ENCODE results near the gene ENTPD7. TPM values are rescaled to one million over a fixed set of nuclear protein-coding genes. Genes with fewer than 3 reads are reported as not detected.

Gene ENTPD7
- total RNA-seq, 2 donors from 2014 or later = 3.5 to 3.7 TPM

GRCh38 chr10:99661377-99661763 is 2.1 kb downstream of the ENTPD7 start:
- no peak for DNase-seq (ENCODE audit: low spot score)
- TF ChIP-seq, protein P1, sequence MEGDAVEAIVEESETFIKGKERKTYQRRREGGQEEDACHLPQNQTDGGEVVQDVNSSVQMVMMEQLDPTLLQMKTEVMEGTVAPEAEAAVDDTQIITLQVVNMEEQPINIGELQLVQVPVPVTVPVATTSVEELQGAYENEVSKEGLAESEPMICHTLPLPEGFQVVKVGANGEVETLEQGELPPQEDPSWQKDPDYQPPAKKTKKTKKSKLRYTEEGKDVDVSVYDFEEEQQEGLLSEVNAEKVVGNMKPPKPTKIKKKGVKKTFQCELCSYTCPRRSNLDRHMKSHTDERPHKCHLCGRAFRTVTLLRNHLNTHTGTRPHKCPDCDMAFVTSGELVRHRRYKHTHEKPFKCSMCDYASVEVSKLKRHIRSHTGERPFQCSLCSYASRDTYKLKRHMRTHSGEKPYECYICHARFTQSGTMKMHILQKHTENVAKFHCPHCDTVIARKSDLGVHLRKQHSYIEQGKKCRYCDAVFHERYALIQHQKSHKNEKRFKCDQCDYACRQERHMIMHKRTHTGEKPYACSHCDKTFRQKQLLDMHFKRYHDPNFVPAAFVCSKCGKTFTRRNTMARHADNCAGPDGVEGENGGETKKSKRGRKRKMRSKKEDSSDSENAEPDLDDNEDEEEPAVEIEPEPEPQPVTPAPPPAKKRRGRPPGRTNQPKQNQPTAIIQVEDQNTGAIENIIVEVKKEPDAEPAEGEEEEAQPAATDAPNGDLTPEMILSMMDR (IDR thresholded peaks at IDR 0.05) = no peak
- H3K4me3 ChIP-seq = no peak overlapping the region
- H3K27me3 ChIP-seq = no peaks in the 10 kb centered on the region
- no peaks in the 10 kb centered on the region for H3K9me3 ChIP-seq
- no peak overlapping the region for H3K27ac ChIP-seq
- no peaks in the 10 kb centered on the region for H3K36me3 ChIP-seq
- H3K4me1 ChIP-seq = peaks cover 0 to 30% of the 10 kb centered on the region in 2 donors

- Histone ChIP-seq H3K4me3 (no peak overlapping the region), H3K4me1 (peaks cover 0 to 16% of the 10 kb centered on the region in 2 donors), H3K27me3 (no peaks in the 10 kb centered on the region), H3K9me3 (no peaks in the 10 kb centered on the region), H3K36me3 (no peaks in the 10 kb centered on the region), H3K27ac (no peak overlapping the region)
- TF ChIP-seq, protein P1 (IDR thresholded peaks at IDR 0.05) = no peak
- DNase-seq (ENCODE audit: low spot score) = no peak
These were observed 6.0 kb downstream of the ENTPD7 start for GRCh38 chr10:99665304-99665703.

GRCh38 chr10:99667108-99667751 is 7.9 kb downstream of the ENTPD7 start:
- H3K9me3 ChIP-seq = no peaks in the 10 kb centered on the region
- no peaks in the 10 kb centered on the region for H3K27me3 ChIP-seq
- no peak overlapping the region for H3K4me3 ChIP-seq
- DNase-seq (ENCODE audit: low spot score) = no peak
- no peaks in the 10 kb centered on the region for H3K36me3 ChIP-seq
- H3K4me1 ChIP-seq = no peaks in the 10 kb centered on the region
- TF ChIP-seq, protein P1 (IDR thresholded peaks at IDR 0.05) = no peak
- no peak overlapping the region for H3K27ac ChIP-seq

GRCh38 chr10:99671386-99671785 is 12.1 kb downstream of the ENTPD7 start:
- Histone ChIP-seq H3K4me3 (no peak overlapping the region), H3K27ac (no peak overlapping the region), H3K36me3 (no peaks in the 10 kb centered on the region), H3K27me3 (no peaks in the 10 kb centered on the region), H3K9me3 (no peaks in the 10 kb centered on the region), H3K4me1 (no peaks in the 10 kb centered on the region)
- DNase-seq (ENCODE audit: low spot score) = no peak
- TF ChIP-seq, protein P1 (IDR thresholded peaks at IDR 0.05) = no peak

DNA sequence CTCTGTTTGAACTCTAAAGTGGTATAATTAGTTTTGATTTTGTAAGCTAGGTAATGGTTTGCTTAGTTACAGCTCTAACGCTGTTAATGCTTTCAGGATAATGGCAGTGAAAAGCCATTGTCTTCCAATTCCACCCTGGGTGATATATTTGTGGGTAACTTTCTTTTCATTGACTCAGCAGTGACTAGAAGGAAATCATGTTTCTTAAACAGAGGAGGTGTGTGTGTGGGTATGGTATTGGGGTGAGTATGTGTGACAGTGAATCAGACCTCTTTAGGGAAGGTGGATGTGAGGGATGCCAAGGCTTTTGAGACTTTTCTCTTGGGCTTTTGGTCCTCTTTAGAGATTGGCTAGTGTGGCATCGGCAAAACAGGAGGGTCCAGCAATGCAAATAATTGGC is 13.6 kb downstream of the ENTPD7 start:
- DNase-seq (ENCODE audit: low spot score) = no peak
- no peak overlapping the region for H3K27ac ChIP-seq
- H3K36me3 ChIP-seq = no peaks in the 10 kb centered on the region
- TF ChIP-seq, protein P1 (IDR thresholded peaks at IDR 0.05) = no peak
- no peaks in the 10 kb centered on the region for H3K9me3 ChIP-seq
- H3K4me1 ChIP-seq = no peaks in the 10 kb centered on the region
- H3K27me3 ChIP-seq = no peaks in the 10 kb centered on the region
- H3K4me3 ChIP-seq = no peak overlapping the region

DNA sequence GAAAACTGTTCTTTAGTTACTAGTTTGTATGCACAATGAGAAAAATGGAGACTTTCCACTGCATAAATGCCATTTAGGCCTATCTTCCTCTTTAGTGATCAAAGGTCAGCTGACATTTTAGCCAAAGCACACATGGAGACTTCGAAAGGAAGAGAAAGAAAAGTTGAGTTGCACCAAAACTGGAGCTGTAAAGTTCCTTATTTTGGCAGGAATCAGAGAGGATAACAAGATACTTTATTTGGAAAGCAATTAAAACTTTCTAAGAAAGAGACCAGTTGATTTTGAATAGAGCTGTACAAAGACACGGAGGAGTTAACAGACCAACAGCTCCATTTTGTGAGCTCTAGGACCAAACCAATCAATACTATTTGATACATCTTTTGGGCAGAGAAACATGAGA is 14.2 kb downstream of the ENTPD7 start:
- H3K36me3 ChIP-seq = no peaks in the 10 kb centered on the region
- no peaks in the 10 kb centered on the region for H3K27me3 ChIP-seq
- no peak overlapping the region for H3K4me3 ChIP-seq
- DNase-seq (ENCODE audit: low spot score) = no peak
- no peaks in the 10 kb centered on the region for H3K4me1 ChIP-seq
- H3K27ac ChIP-seq = no peak overlapping the region
- H3K9me3 ChIP-seq = no peaks in the 10 kb centered on the region
- TF ChIP-seq, protein P1 (IDR thresholded peaks at IDR 0.05) = no peak
